ENCODE data around the gene CEMIP.
A peak's percentile ranks its signal among the peaks of the same experiment; 100 is the strongest.

The CEMIP gene
- total RNA-seq, result 0 to 1.3 reads per million in 2 donors

GRCh38 chr15:80778964-80779657 lies at the start of gene CEMIP:
CEMIP (plus strand) TSS chr15:80779370; CDS start chr15:80873880, 94,510 bp downstream.
- DNase-seq, result peak in 3 of 5 experiments; percentile 28 to 80 (median 42)

- no peak for DNase-seq
Observed at GRCh38 chr15:80730387-80730786, 48.8 kb upstream of the CEMIP start.

GRCh38 chr15:80730926-80731325 lies 48.2 kb upstream of the CEMIP start:
- no peak for DNase-seq

- DNase-seq, result no peak
Observed at GRCh38 chr15:80732167-80732566, 47.0 kb upstream of the CEMIP start.

GRCh38 chr15:80732818-80733217 lies 46.4 kb upstream of the CEMIP start:
- no peak for DNase-seq

- DNase-seq, result no peak
Observed at GRCh38 chr15:80733460-80733859, 45.7 kb upstream of the CEMIP start.

- DNase-seq, result no peak
Observed at GRCh38 chr15:80735344-80735743, 43.8 kb upstream of the CEMIP start.

GRCh38 chr15:80736560-80736959 lies 42.6 kb upstream of the CEMIP start:
- no peak for DNase-seq

- no peak for DNase-seq
Observed at GRCh38 chr15:80739919-80740318, 39.3 kb upstream of the CEMIP start.

GRCh38 chr15:80742081-80742480 lies 37.1 kb upstream of the CEMIP start:
- DNase-seq, result no peak

- no peak for DNase-seq
Observed at GRCh38 chr15:80743189-80743833, 35.9 kb upstream of the CEMIP start.

- no peak for DNase-seq
Observed at GRCh38 chr15:80744415-80744814, 34.8 kb upstream of the CEMIP start.

GRCh38 chr15:80744826-80745225 lies 34.3 kb upstream of the CEMIP start:
- DNase-seq, result no peak

GRCh38 chr15:80745888-80746287 lies 33.3 kb upstream of the CEMIP start:
- DNase-seq, result no peak

- DNase-seq, result no peak
Observed at GRCh38 chr15:80747317-80748053, 31.7 kb upstream of the CEMIP start.

GRCh38 chr15:80749589-80749988 lies 29.6 kb upstream of the CEMIP start:
- no peak for DNase-seq

GRCh38 chr15:80750575-80750974 lies 28.6 kb upstream of the CEMIP start:
- no peak for DNase-seq

- no peak for DNase-seq
Observed at GRCh38 chr15:80752204-80752603, 27.0 kb upstream of the CEMIP start.

GRCh38 chr15:80753161-80753560 lies 26.0 kb upstream of the CEMIP start:
- no peak for DNase-seq

GRCh38 chr15:80754014-80754413 lies 25.2 kb upstream of the CEMIP start:
- DNase-seq, result no peak

GRCh38 chr15:80755885-80756284 lies 23.3 kb upstream of the CEMIP start:
- DNase-seq, result peak in 1 of 5 experiments; percentile 54

- DNase-seq, result no peak
Observed at GRCh38 chr15:80758130-80758745, 20.9 kb upstream of the CEMIP start.

- no peak for DNase-seq
Observed at GRCh38 chr15:80760960-80761359, 18.2 kb upstream of the CEMIP start.

Measured in T-helper 2 cell (primary cell).